ENCODE measurements around the gene BEST1. TPM values are rescaled to one million over a fixed set of nuclear protein-coding genes. Genes with fewer than 3 reads are reported as not detected.

Gene BEST1
- total and polyA plus RNA-seq, 2 of the 13 experiments (the other 11 are each of a cell fraction or from before 2014, with no cell fraction given): 0.09 to 0.65 TPM

GRCh38 chr11:62000539-62001446 lies 50.6 kb downstream of the BEST1 start (continued):
- TF ChIP-seq, protein P1, sequence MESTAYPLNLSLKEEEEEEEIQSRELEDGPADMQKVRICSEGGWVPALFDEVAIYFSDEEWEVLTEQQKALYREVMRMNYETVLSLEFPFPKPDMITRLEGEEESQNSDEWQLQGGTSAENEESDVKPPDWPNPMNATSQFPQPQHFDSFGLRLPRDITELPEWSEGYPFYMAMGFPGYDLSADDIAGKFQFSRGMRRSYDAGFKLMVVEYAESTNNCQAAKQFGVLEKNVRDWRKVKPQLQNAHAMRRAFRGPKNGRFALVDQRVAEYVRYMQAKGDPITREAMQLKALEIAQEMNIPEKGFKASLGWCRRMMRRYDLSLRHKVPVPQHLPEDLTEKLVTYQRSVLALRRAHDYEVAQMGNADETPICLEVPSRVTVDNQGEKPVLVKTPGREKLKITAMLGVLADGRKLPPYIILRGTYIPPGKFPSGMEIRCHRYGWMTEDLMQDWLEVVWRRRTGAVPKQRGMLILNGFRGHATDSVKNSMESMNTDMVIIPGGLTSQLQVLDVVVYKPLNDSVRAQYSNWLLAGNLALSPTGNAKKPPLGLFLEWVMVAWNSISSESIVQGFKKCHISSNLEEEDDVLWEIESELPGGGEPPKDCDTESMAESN (CRISPR knock-in tag; conservative IDR thresholded peaks at IDR 0.05): peak; percentile 45; the same call in 1 of the 2 replicates
- TF ChIP-seq HMG20A (CRISPR knock-in tag; IDR thresholded peaks at IDR 0.05; ENCODE audit: borderline replicate concordance): peak; percentile 61; the same call in 1 of the 2 replicates
- no peak for TF ChIP-seq IKZF1 (IDR thresholded peaks at IDR 0.05)
- TF ChIP-seq HNRNPK (IDR thresholded peaks at IDR 0.05; ENCODE audit: low read depth, low read length, poor library complexity, severe bottlenecking): no peak
- TF ChIP-seq NCOA1 (CRISPR knock-in tag; IDR thresholded peaks at IDR 0.05): peak; percentile 34; the same call in 1 of the 2 replicates
- no peak for TF ChIP-seq ZNF543 (CRISPR knock-in tag; IDR thresholded peaks at IDR 0.05)
- no peak for TF ChIP-seq EHMT2 (IDR thresholded peaks at IDR 0.05; ENCODE audit: borderline replicate concordance, low read depth, low read length)
- TF ChIP-seq, protein P2, sequence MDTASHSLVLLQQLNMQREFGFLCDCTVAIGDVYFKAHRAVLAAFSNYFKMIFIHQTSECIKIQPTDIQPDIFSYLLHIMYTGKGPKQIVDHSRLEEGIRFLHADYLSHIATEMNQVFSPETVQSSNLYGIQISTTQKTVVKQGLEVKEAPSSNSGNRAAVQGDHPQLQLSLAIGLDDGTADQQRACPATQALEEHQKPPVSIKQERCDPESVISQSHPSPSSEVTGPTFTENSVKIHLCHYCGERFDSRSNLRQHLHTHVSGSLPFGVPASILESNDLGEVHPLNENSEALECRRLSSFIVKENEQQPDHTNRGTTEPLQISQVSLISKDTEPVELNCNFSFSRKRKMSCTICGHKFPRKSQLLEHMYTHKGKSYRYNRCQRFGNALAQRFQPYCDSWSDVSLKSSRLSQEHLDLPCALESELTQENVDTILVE (CRISPR knock-in tag; IDR thresholded peaks at IDR 0.05): peak; percentile 45; the same call in 1 of the 2 replicates
- no peak for TF ChIP-seq SKI (IDR thresholded peaks at IDR 0.05; ENCODE audit: partially characterized antibody)
- TF ChIP-seq, protein P3, sequence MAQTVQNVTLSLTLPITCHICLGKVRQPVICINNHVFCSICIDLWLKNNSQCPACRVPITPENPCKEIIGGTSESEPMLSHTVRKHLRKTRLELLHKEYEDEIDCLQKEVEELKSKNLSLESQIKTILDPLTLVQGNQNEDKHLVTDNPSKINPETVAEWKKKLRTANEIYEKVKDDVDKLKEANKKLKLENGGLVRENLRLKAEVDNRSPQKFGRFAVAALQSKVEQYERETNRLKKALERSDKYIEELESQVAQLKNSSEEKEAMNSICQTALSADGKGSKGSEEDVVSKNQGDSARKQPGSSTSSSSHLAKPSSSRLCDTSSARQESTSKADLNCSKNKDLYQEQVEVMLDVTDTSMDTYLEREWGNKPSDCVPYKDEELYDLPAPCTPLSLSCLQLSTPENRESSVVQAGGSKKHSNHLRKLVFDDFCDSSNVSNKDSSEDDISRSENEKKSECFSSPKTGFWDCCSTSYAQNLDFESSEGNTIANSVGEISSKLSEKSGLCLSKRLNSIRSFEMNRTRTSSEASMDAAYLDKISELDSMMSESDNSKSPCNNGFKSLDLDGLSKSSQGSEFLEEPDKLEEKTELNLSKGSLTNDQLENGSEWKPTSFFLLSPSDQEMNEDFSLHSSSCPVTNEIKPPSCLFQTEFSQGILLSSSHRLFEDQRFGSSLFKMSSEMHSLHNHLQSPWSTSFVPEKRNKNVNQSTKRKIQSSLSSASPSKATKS (CRISPR knock-in tag; IDR thresholded peaks at IDR 0.05): no peak
- TF ChIP-seq, protein P4, sequence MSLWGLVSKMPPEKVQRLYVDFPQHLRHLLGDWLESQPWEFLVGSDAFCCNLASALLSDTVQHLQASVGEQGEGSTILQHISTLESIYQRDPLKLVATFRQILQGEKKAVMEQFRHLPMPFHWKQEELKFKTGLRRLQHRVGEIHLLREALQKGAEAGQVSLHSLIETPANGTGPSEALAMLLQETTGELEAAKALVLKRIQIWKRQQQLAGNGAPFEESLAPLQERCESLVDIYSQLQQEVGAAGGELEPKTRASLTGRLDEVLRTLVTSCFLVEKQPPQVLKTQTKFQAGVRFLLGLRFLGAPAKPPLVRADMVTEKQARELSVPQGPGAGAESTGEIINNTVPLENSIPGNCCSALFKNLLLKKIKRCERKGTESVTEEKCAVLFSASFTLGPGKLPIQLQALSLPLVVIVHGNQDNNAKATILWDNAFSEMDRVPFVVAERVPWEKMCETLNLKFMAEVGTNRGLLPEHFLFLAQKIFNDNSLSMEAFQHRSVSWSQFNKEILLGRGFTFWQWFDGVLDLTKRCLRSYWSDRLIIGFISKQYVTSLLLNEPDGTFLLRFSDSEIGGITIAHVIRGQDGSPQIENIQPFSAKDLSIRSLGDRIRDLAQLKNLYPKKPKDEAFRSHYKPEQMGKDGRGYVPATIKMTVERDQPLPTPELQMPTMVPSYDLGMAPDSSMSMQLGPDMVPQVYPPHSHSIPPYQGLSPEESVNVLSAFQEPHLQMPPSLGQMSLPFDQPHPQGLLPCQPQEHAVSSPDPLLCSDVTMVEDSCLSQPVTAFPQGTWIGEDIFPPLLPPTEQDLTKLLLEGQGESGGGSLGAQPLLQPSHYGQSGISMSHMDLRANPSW (CRISPR knock-in tag; IDR thresholded peaks at IDR 0.05; ENCODE audit: borderline replicate concordance): no peak
- TF ChIP-seq, protein P5, sequence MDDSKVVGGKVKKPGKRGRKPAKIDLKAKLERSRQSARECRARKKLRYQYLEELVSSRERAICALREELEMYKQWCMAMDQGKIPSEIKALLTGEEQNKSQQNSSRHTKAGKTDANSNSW (CRISPR knock-in tag; IDR thresholded peaks at IDR 0.05; ENCODE audit: borderline replicate concordance): no peak
- TF ChIP-seq ZNF383 (CRISPR knock-in tag; IDR thresholded peaks at IDR 0.05; ENCODE audit: borderline replicate concordance): no peak
- TF ChIP-seq ZNF12 (CRISPR knock-in tag; IDR thresholded peaks at IDR 0.05): no peak
- TF ChIP-seq MXI1 (IDR thresholded peaks at IDR 0.05; ENCODE audit: borderline replicate concordance, low read depth, low read length): no peak
- TF ChIP-seq PAX8 (CRISPR knock-in tag; IDR thresholded peaks at IDR 0.05; ENCODE audit: borderline replicate concordance): no peak
- no peak for TF ChIP-seq ZNF17 (CRISPR knock-in tag; IDR thresholded peaks at IDR 0.05)
- peak; percentile 85 for TF ChIP-seq HNF4A (CRISPR knock-in tag; IDR thresholded peaks at IDR 0.05)
- TF ChIP-seq, protein P6, sequence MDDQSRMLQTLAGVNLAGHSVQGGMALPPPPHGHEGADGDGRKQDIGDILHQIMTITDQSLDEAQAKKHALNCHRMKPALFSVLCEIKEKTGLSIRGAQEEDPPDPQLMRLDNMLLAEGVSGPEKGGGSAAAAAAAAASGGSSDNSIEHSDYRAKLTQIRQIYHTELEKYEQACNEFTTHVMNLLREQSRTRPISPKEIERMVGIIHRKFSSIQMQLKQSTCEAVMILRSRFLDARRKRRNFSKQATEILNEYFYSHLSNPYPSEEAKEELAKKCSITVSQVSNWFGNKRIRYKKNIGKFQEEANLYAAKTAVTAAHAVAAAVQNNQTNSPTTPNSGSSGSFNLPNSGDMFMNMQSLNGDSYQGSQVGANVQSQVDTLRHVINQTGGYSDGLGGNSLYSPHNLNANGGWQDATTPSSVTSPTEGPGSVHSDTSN (CRISPR knock-in tag; IDR thresholded peaks at IDR 0.05; ENCODE audit: borderline replicate concordance): no peak
